HCT116 (cell line): ENCODE measurements around the gene LIPG. TPM values are rescaled to one million over a fixed set of nuclear protein-coding genes. Genes with fewer than 3 reads are reported as not detected.

Source experiments
- ATAC-seq: fragments of 200-7000 bp; cut with Tn5 transposase; 2 replicates; pipeline ENCODE4 v1.9.1; 2020; ENCODE audit warnings: mild to moderate bottlenecking, moderate library complexity
- BruUV-seq: library from RNA; stranded (reverse); fragments of 400-500 nt; replicated peaks from 2 replicates; lab custom pipeline; 2021; lab: Mats Ljungman, UMichigan
- CTCF ChIA-PET: fragments of 300-600 bp; sonication (Branson Sonifier 250); formaldehyde crosslinking; loops from one replicate; lab custom pipeline; 2021; ENCODE audit warnings: antibody characterized with exemption; lab: Charles Lee
- POLR2A ChIA-PET: fragments of 300-600, 350-600 bp; sonication (Branson Sonifier 250); formaldehyde crosslinking; loops from one replicate; lab custom pipeline; 2021; ENCODE audit warnings: antibody characterized with exemption; lab: Charles Lee
- RAD21 ChIA-PET, 2 experiments: fragments of 300-600 bp; sonication (Branson Sonifier 250); formaldehyde crosslinking; loops; one replicate each; lab custom pipeline; 2023; ENCODE audit warnings: low total read pairs in 2 of 2; ENCODE audit not compliant: uncharacterized antibody in 2 of 2, unreplicated experiment in 2 of 2, low non-redundant PET in 1 of 2; lab: Charles Lee
- DNase-seq: peaks from one replicate; pipeline ENCODE4 v3.0.0-alpha.2; 2010; ENCODE audit warnings: low read depth, low spot score
- H2AFZ ChIP-seq: fragments of 200-600 bp; shearing (Covaris generic), sonication (generic); 2 replicates; pipeline ENCODE4 v1.6.1; 2017; ENCODE audit warnings: low read depth, mixed run types, mixed read lengths, antibody characterized with exemption, low read length; ENCODE audit not compliant: poor library complexity, severe bottlenecking
- H3K27ac ChIP-seq: 2 replicates; pipeline ENCODE4 v1.5.1; 2012; ENCODE audit warnings: low read depth, low read length
- H3K27me3 ChIP-seq: fragments of 200-600 bp; sonication (generic); 2 replicates; pipeline ENCODE4 v1.6.1; 2016; ENCODE audit warnings: mixed run types, low read length, mixed read lengths; ENCODE audit not compliant: insufficient read depth
- H3K36me3 ChIP-seq, 2 experiments: fragments of 200-500 bp in 1 of 2; fragments of 200-600 bp in 1 of 2; sonication (Bioruptor generic) in 1 of 2; sonication (generic) in 1 of 2; 2 replicates each; pipeline versions ENCODE4 v1.5.1 to v1.6.1; 2014 to 2016; ENCODE audit warnings: low read length in 2 of 2, inconsistent platforms in 1 of 2, mixed read lengths in 1 of 2, mixed run types in 1 of 2; ENCODE audit not compliant: insufficient read depth in 2 of 2, control insufficient read depth in 1 of 2
- H3K4me1 ChIP-seq, 2 experiments: fragments of 200-600 bp in 1 of 2; sonication (generic) in 1 of 2; 2 replicates each; pipeline versions ENCODE4 v1.5.1 to v1.6.1; 2012 to 2017; ENCODE audit warnings: low read length in 2 of 2, inconsistent platforms in 1 of 2, mild to moderate bottlenecking in 1 of 2, mixed read lengths in 1 of 2, mixed run types in 1 of 2, moderate library complexity in 1 of 2; ENCODE audit not compliant: insufficient read depth in 2 of 2, control insufficient read depth in 1 of 2
- H3K4me2 ChIP-seq: fragments of 200-600 bp; sonication (generic); 2 replicates; pipeline ENCODE4 v1.6.1; 2017; ENCODE audit warnings: mixed run types, low read length, mixed read lengths
- H3K4me3 ChIP-seq, 2 experiments: fragments of 200-600 bp in 1 of 2; sonication (generic) in 1 of 2; replicated peaks in 1 of 2; 2 replicates each; pipeline ENCODE4 v1.5.1; 2011 to 2016; ENCODE audit warnings: low read length in 2 of 2, control low read depth in 1 of 2, low read depth in 1 of 2, mild to moderate bottlenecking in 1 of 2, mixed read lengths in 1 of 2, mixed run types in 1 of 2
- H3K79me2 ChIP-seq: fragments of 200-600 bp; sonication (generic); 2 replicates; pipeline ENCODE4 v1.6.1; 2017; ENCODE audit warnings: mild to moderate bottlenecking, mixed run types, low read length, moderate library complexity, mixed read lengths; ENCODE audit not compliant: insufficient read depth
- H3K9ac ChIP-seq: fragments of 200-600 bp; sonication (generic); 2 replicates; pipeline ENCODE4 v1.6.1; 2016; ENCODE audit warnings: low read length, mixed read lengths
- H3K9me2 ChIP-seq: fragments of 200-600 bp; sonication (generic), shearing (Covaris generic); 2 replicates; pipeline ENCODE4 v1.6.1; 2017; ENCODE audit warnings: mixed run types, mild to moderate bottlenecking, moderate library complexity; ENCODE audit not compliant: insufficient read depth
- H3K9me3 ChIP-seq, 2 experiments: fragments of 200-500 bp in 1 of 2; fragments of 200-600 bp in 1 of 2; sonication (Bioruptor generic) in 1 of 2; sonication (generic) in 1 of 2; 2 replicates each; pipeline ENCODE4 v1.6.1; 2014 to 2017; ENCODE audit warnings: low read length in 2 of 2, mixed read lengths in 2 of 2, inconsistent platforms in 1 of 2, low read depth in 1 of 2, mild to moderate bottlenecking in 1 of 2, mixed run types in 1 of 2, moderate library complexity in 1 of 2; ENCODE audit not compliant: control insufficient read depth in 1 of 2, insufficient read depth in 1 of 2
- H4K20me1 ChIP-seq: fragments of 200-600 bp; sonication (generic), shearing (Covaris generic); 2 replicates; pipeline ENCODE4 v1.6.1; 2017; ENCODE audit warnings: mixed run types, mild to moderate bottlenecking, moderate library complexity; ENCODE audit not compliant: insufficient read depth
- CBX3 ChIP-seq: IDR thresholded peaks from 2 replicates; pipeline ENCODE4 v1.6.1; 2012; ENCODE audit warnings: low read depth
- CEBPB ChIP-seq: IDR thresholded peaks from 2 replicates; pipeline ENCODE4 v1.6.1; 2012; ENCODE audit warnings: low read depth
- ELF1 ChIP-seq: IDR thresholded peaks from 2 replicates; pipeline ENCODE4 v1.6.1; 2012; ENCODE audit warnings: low read depth, borderline replicate concordance
- JUND ChIP-seq: IDR thresholded peaks from 2 replicates; pipeline ENCODE4 v1.6.1; 2012
- POLR2AphosphoS5 ChIP-seq: IDR thresholded peaks from 2 replicates; pipeline ENCODE4 v1.6.1; 2011; ENCODE audit warnings: mild to moderate bottlenecking, low read depth, low read length, moderate library complexity
- SIN3A ChIP-seq: IDR thresholded peaks from 2 replicates; pipeline ENCODE4 v1.6.1; 2012; ENCODE audit warnings: low read depth
- SP1 ChIP-seq: IDR thresholded peaks from 2 replicates; pipeline ENCODE4 v1.6.1; 2012; ENCODE audit warnings: low read depth
- TCF7L2 ChIP-seq: IDR thresholded peaks from 2 replicates; pipeline ENCODE4 v1.7.0; 2011; ENCODE audit warnings: borderline replicate concordance, inconsistent platforms; ENCODE audit not compliant: insufficient read depth, insufficient read length; ENCODE audit errors: extremely low read depth
- intact Hi-C: fragments of 100-400 bp; cut with micrococcal nuclease; formaldehyde crosslinking; loops from 2 replicates; pipeline ENCODE4 v1.10.0; 2022
- total RNA-seq: library from RNA; stranded (reverse); gene quantifications from one replicate; pipeline ENCODE4 v1.2.1, GENCODE V29; 2021; ENCODE audit not compliant: unreplicated experiment
- TF ChIP-seq, protein P1 (sequence below): IDR thresholded peaks from 2 replicates; pipeline ENCODE4 v1.6.1; 2011; ENCODE audit warnings: mild to moderate bottlenecking, low read length, moderate library complexity; ENCODE audit not compliant: insufficient replicate concordance; ENCODE audit errors: extremely low read depth
- TF ChIP-seq, protein P2 (sequence below): IDR thresholded peaks from 2 replicates; pipeline ENCODE4 v1.6.1; 2012

The LIPG gene
- total RNA-seq, 1 experiment from 2014 or later = 2.6 TPM

DNA sequence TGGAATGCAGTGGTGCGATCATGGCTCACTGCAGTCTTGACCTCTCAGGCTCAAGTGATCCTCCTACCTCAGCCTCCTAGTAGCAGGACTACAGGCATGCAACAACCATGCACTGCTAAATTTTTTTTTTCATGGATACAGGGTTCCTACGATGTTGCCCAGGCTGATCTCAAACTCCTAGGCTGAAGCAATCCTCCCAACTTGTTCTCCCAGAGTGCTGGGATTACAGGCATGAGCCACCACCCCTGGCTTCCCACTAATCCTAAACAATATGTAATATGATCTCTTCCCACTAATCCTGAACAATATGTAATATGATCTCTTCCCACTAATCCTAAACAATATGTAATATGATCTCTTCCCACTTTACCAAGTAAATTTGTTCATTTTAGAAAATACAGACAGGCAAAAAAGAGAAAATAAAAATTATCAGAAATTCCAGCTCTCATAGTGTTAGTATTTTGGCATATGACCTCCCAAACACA, 41.2 kb upstream of the LIPG start:
- DNase-seq = no peak
- RAD21 ChIA-PET = no interaction called here
- no peak for TF ChIP-seq POLR2AphosphoS5
- no peak for TF ChIP-seq CBX3
- TF ChIP-seq TCF7L2 = no peak
- peak; percentile 46; the same call in 1 of the 2 replicates for TF ChIP-seq SP1
- no peak for TF ChIP-seq JUND
- TF ChIP-seq, protein P1, sequence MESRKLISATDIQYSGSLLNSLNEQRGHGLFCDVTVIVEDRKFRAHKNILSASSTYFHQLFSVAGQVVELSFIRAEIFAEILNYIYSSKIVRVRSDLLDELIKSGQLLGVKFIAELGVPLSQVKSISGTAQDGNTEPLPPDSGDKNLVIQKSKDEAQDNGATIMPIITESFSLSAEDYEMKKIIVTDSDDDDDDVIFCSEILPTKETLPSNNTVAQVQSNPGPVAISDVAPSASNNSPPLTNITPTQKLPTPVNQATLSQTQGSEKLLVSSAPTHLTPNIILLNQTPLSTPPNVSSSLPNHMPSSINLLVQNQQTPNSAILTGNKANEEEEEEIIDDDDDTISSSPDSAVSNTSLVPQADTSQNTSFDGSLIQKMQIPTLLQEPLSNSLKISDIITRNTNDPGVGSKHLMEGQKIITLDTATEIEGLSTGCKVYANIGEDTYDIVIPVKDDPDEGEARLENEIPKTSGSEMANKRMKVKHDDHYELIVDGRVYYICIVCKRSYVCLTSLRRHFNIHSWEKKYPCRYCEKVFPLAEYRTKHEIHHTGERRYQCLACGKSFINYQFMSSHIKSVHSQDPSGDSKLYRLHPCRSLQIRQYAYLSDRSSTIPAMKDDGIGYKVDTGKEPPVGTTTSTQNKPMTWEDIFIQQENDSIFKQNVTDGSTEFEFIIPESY = no peak
- TF ChIP-seq SIN3A = no peak
- TF ChIP-seq CEBPB = no peak
- no peak for TF ChIP-seq ELF1
- TF ChIP-seq, protein P2, sequence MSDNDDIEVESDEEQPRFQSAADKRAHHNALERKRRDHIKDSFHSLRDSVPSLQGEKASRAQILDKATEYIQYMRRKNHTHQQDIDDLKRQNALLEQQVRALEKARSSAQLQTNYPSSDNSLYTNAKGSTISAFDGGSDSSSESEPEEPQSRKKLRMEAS = 0 out of 2 replicates have a peak, but pooled peaks have one; percentile 20
- H3K27me3 ChIP-seq = no peaks in the 10 kb centered on the region
- intact Hi-C loops = no loop called here
- no peaks in the 10 kb centered on the region for H4K20me1 ChIP-seq
- CTCF ChIA-PET = interaction anchor here (1.5 to 1.6 kb wide), 2 partner anchors 10 to 338 kb away, joined by 3 to 4 read pairs; no protein-coding TSS in a partner anchor
- peak; percentile 72 for ATAC-seq
- no peaks in the 10 kb centered on the region for H3K9me2 ChIP-seq
- POLR2A ChIA-PET = no interaction called here
- no peaks in the 10 kb centered on the region for H3K79me2 ChIP-seq
- no TSS peak for BruUV-seq
- no peak overlapping the region for H3K4me3 ChIP-seq
- peaks cover 8 to 18% of the 10 kb centered on the region in 2 experiments for H3K4me1 ChIP-seq
- H2AFZ ChIP-seq = peak overlapping the region; percentile 69
- no peaks in the 10 kb centered on the region for H3K36me3 ChIP-seq
- no peak overlapping the region for H3K9ac ChIP-seq
- H3K4me2 ChIP-seq = peak overlapping the region; percentile 46
- peak overlapping the region; percentile 0 for H3K27ac ChIP-seq
- no peaks in the 10 kb centered on the region for H3K9me3 ChIP-seq
